Measurements from ENCODE around the gene SLC7A6. TPM values are rescaled to one million over a fixed set of nuclear protein-coding genes. Genes with fewer than 3 reads are reported as not detected.
A peak's percentile ranks its signal among the peaks of the same experiment; 100 is the strongest.

The SLC7A6 gene
- total RNA-seq, 1 donor: 15.2 TPM

- DNase-seq (ENCODE audit: low read depth): no peak
- no peak for TF ChIP-seq CTCF (IDR thresholded peaks at IDR 0.05; ENCODE audit: insufficient read depth, low read length)
- H3K4me3 ChIP-seq (ENCODE audit: low read depth, low read length): no peak overlapping the region
These were observed 10.6 kb upstream of the SLC7A6 start for GRCh38 chr16:68253721-68254120.

- no peak for TF ChIP-seq CTCF (IDR thresholded peaks at IDR 0.05; ENCODE audit: insufficient read depth, low read length)
- DNase-seq (ENCODE audit: low read depth): no peak
- H3K4me3 ChIP-seq (ENCODE audit: low read depth, low read length): no peak overlapping the region
These were observed 8.6 kb upstream of the SLC7A6 start for GRCh38 chr16:68255712-68256111.

GRCh38 chr16:68257251-68257905 is 6.9 kb upstream of the SLC7A6 start:
- no peak overlapping the region for H3K4me3 ChIP-seq (ENCODE audit: low read depth, low read length)
- no peak for DNase-seq (ENCODE audit: low read depth)
- no peak for TF ChIP-seq CTCF (IDR thresholded peaks at IDR 0.05; ENCODE audit: insufficient read depth, low read length)

GRCh38 chr16:68257906-68258800 is 6.2 kb upstream of the SLC7A6 start:
- TF ChIP-seq CTCF (IDR thresholded peaks at IDR 0.05; ENCODE audit: insufficient read depth, low read length): no peak
- no peak overlapping the region for H3K4me3 ChIP-seq (ENCODE audit: low read depth, low read length)
- no peak for DNase-seq (ENCODE audit: low read depth)

- DNase-seq (ENCODE audit: low read depth): no peak
- no peak overlapping the region for H3K4me3 ChIP-seq (ENCODE audit: low read depth, low read length)
- no peak for TF ChIP-seq CTCF (IDR thresholded peaks at IDR 0.05; ENCODE audit: insufficient read depth, low read length)
These were observed 5.1 kb upstream of the SLC7A6 start for GRCh38 chr16:68259007-68259825.

- peak overlapping the region; percentile 96 for H3K4me3 ChIP-seq (ENCODE audit: low read depth, low read length)
- no peak for DNase-seq (ENCODE audit: low read depth)
- no peak for TF ChIP-seq CTCF (IDR thresholded peaks at IDR 0.05; ENCODE audit: insufficient read depth, low read length)
These were observed 683 bp upstream of the SLC7A6 start for GRCh38 chr16:68263559-68264127.

All from fibroblast of the aortic adventitia (primary cell).